GM12873 (cell line): ENCODE measurements around the gene SPRR1A.

Experiments
- TF ChIP-seq, protein P1 (sequence below): IDR thresholded peaks from 2 replicates; pipeline ENCODE4 v1.5.1; 2012; ENCODE audit warnings: low read depth, mild to moderate bottlenecking, moderate library complexity, low read length, control low read depth; ENCODE audit not compliant: insufficient read depth; ENCODE audit errors: missing control alignments

SPRR1A gene

DNA sequence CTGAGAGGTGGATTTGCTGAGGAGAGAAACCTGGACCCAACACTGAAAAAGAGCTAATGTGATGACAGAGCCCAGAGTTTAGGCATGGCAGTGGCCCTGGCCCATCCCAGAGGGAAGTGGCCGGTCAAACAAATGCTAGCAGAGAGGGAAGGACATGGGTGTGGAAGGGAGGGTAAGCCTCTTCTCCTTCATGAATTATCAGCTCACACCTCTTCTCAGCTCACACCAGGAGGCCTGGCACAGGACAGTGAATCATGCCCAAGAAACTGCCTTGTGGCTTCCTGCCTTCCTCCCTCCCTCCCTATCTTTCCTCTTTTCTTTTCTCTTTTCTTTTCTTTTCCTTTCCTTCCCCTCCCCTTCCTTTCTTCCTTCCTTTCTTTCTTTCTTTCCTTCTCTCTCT lies 16.4 kb downstream of the SPRR1A start:
- TF ChIP-seq, protein P1, sequence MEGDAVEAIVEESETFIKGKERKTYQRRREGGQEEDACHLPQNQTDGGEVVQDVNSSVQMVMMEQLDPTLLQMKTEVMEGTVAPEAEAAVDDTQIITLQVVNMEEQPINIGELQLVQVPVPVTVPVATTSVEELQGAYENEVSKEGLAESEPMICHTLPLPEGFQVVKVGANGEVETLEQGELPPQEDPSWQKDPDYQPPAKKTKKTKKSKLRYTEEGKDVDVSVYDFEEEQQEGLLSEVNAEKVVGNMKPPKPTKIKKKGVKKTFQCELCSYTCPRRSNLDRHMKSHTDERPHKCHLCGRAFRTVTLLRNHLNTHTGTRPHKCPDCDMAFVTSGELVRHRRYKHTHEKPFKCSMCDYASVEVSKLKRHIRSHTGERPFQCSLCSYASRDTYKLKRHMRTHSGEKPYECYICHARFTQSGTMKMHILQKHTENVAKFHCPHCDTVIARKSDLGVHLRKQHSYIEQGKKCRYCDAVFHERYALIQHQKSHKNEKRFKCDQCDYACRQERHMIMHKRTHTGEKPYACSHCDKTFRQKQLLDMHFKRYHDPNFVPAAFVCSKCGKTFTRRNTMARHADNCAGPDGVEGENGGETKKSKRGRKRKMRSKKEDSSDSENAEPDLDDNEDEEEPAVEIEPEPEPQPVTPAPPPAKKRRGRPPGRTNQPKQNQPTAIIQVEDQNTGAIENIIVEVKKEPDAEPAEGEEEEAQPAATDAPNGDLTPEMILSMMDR: no peak

DNA sequence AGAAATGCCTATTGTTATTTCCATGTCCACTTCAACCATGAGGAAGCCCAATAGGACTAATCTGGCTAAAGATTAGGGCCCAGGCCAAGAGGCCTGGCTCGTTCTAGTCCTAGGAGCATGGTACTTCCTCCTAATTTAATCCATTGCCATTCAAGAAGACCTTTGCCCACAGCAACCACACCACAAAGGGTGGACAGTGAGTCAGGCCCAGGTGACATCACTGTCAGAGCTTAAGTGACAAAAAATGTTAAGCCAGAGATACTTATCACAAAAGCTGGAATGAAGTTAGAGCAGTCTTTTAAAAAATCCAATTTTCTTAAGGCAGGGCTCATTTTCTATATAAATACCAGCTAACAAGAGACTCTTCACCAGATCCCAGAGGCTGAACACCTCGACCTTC lies 17.5 kb downstream of the SPRR1A start, which contains the start of gene SPRR3:
Gene SPRR3 (plus strand): TSS at position 368 of the 400 bp plus-strand sequence. CDS start 1,272 bp downstream, outside the sequence.
- TF ChIP-seq, protein P1: no peak

DNA sequence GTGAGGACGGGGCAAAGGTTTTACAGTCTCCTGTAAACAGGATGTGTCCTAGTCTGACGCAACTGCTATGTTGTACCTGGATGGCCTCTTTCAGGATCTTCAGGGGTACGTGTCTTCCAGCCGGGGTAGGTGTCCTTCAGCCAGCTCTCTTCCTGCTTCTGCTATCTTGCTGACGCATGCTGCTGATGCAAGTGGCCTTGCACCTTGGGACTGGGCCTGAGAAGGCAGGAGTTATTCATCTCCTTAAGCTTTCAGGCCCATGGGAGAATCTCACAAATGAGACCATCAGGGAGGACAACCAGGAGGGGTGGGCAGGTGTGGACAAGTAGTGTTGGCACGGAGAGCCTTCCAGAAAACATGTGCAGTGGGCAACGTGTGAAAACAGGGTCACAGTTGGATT lies 39.2 kb downstream of the SPRR1A start:
- TF ChIP-seq, protein P1: no peak

DNA sequence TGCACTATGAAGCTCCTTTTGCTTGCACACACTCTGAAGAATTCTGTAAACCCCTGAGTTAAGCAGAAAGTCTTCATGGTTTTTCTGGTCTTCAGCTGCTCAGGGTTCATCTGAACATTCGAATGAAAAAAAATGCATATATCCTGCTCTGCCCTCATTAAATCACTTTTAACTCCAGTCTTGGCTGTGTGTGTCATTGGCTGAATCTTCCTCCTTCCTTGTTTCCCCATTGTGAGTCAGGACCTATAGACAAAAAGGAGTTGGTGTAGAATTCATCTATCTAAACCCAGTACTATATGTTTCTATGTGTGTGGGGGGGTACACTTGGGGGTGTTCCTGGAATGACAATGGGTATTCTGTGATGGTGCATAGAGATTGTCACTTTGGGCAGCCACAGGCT lies 40.5 kb downstream of the SPRR1A start:
- TF ChIP-seq, protein P1: no peak

DNA sequence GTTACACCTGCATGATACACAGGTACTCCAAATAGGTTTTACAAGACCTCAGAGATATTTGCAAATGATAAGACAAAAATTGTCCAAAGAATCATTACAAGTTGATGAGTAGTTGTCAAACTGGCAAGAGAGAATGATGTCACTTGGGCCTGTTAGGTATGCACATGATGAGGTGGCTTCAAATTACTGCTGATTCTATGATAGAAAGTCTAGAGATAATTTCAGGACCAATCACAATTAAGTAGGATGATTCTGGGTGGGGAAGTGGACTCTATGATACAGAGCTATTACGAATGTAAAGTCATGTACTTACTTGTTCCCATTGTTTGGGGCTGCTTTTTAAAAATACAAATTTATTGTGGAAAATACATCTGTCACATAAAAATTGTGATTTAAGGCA lies 41.9 kb downstream of the SPRR1A start:
- TF ChIP-seq, protein P1: no peak

DNA sequence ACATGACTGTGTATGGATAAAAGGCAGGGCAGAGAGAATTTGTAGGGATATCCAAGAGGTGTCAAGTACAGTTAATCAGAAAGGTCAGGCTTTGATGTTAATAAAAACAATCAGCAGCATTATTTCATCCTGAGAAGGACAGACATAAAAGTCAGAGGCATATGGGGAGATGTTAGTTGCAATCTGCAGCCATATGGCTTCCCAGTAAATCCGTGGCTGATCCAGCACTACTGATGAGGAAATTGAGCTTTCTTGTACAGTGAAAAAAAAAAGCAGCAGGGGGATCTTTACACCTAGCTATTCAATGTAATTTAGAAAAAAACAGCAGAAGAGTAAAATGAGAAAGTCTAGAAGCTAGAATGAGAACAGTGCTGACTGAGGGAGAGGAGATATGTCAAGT lies 44.9 kb downstream of the SPRR1A start:
- TF ChIP-seq, protein P1: no peak

DNA sequence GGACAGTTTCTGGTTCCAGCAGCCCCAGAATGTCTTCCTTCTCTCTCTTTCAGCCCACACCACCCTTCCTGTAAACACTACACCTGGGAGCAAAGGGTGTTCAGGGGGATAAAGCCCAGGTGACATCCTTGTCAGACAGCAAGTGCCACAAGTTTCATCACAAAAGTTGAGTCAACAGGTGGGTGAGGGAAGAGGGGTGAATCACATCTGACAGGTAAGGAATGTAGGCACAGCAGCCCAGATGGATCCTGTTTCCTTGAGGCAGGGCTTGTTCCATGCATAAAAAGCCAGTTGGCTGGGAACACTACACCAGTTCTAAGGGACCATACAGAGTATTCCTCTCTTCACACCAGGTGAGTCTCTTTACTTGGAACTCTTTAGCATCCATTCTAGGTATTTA lies 47.0 kb downstream of the SPRR1A start, which contains the start of gene SPRR1B:
Gene SPRR1B (plus strand): TSS at position 309 of the 400 bp plus-strand sequence. CDS start 1,143 bp downstream, outside the sequence.
- TF ChIP-seq, protein P1: no peak
